Measurements from ENCODE around the gene P3H4. TPM values are rescaled to one million over a fixed set of nuclear protein-coding genes. Genes with fewer than 3 reads are reported as not detected.
A peak's percentile ranks its signal among the peaks of the same experiment; 100 is the strongest.
"Not testable (repeated sequence)": the region's sequence is repeated elsewhere in the genome, so short reads cannot be mapped to it uniquely, and the experiment has no call there.

Gene P3H4
- total and polyA plus RNA-seq, 11 donors, result 2.2 to 10.1 (median 5.3) TPM

DNA sequence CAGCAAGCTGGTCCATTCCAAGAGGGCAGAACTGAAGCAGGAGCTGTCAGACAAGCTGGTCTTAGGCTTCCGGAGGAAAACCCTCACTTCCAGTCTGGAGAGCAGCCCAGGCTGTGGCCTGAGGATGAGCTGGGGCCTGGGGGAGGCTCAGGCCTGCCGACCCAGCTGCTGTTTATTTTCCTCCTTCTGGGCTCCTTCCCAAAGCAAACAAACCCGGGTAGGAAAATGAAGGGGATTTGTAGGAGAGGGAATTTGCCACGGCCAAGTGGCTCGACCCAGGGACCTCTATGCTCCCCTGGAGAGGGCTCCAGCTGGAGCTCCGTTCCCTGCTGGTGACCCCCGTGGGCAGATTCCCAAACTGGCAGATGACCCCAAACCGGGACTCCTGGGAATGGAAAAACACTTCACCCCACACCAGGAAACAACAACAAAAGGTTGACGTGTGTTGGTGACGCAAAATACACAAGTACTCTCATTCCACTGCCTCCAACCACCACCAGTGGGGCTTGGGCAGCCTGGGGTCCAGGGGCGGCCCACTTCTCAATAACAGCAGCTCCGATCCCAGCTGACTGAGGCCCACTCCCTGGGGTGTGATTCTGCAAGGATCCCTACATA is 34.1 kb downstream of the P3H4 start:
- H3K27me3 ChIP-seq, result no peaks in the 10 kb centered on the region
- intact Hi-C loops (cut with DNase I), result loop anchor here in 3 of 10 donors (2.0 to 10.0 kb wide), 3 partner anchors 23 to 85 kb away; no protein-coding TSS in a partner anchor
- H3K4me1 ChIP-seq, result peaks cover 44 to 100% (median 96%) of the 10 kb centered on the region in 12 donors
- 3 to 15% (median 9%) methylated on average over 11 to 12 of the region's 12 CpGs for WGBS, 4 donors
- H3K36me3 ChIP-seq, result peaks cover 0 to 13% (median 2%) of the 10 kb centered on the region in 9 donors
- H3K27ac ChIP-seq, result peak overlapping the region; percentile 83 to 97 (median 95)
- peak in 1 of 2 donors; percentile 59 for TF ChIP-seq POLR2A (IDR thresholded peaks at IDR 0.05)
- TF ChIP-seq, protein P1, sequence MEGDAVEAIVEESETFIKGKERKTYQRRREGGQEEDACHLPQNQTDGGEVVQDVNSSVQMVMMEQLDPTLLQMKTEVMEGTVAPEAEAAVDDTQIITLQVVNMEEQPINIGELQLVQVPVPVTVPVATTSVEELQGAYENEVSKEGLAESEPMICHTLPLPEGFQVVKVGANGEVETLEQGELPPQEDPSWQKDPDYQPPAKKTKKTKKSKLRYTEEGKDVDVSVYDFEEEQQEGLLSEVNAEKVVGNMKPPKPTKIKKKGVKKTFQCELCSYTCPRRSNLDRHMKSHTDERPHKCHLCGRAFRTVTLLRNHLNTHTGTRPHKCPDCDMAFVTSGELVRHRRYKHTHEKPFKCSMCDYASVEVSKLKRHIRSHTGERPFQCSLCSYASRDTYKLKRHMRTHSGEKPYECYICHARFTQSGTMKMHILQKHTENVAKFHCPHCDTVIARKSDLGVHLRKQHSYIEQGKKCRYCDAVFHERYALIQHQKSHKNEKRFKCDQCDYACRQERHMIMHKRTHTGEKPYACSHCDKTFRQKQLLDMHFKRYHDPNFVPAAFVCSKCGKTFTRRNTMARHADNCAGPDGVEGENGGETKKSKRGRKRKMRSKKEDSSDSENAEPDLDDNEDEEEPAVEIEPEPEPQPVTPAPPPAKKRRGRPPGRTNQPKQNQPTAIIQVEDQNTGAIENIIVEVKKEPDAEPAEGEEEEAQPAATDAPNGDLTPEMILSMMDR (IDR thresholded peaks at IDR 0.05), result peak in 3 of 12 donors; percentile 8 to 13 (median 10)
- ATAC-seq (peak; percentile 27 to 64 (median 50)), DNase-seq (peak; percentile 88 to 91 (median 89))
- H3K9me3 ChIP-seq, result no peaks in the 10 kb centered on the region
- peak overlapping the region in 3 of 12 donors; percentile 5 to 22 (median 12) for H3K4me3 ChIP-seq

DNA sequence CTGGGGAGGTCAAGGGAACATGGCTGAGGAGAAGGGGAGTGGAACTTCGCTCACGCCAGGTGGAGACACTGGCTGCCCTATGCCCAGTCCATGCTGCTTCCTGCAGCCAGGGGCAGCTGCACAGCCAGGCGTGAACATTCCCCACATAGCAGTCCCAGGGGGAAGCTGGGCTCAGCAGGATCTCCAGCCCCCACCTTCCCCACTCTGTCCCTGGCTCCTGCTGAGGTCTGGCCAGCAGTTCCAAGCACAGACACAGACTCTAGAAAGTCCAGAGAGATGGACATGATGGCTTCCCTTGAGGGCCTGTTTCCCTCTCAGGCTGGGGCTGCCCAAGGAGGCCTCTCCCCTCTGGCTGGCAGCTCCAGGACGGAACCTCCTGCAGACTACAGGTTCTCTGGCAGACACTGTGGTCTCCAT is 34.6 kb downstream of the P3H4 start:
- peak overlapping the region; percentile 83 to 97 (median 95) for H3K27ac ChIP-seq
- peak overlapping the region in 2 of 12 donors; percentile 12 to 22 for H3K4me3 ChIP-seq
- no peaks in the 10 kb centered on the region for H3K9me3 ChIP-seq
- peaks cover 40 to 100% (median 96%) of the 10 kb centered on the region in 12 donors for H3K4me1 ChIP-seq
- H3K36me3 ChIP-seq, result peaks cover 0 to 18% (median 4%) of the 10 kb centered on the region in 9 donors
- ATAC-seq (peak; percentile 57 to 74 (median 68)), DNase-seq (peak; percentile 80 to 90 (median 81))
- peak in 1 of 2 donors; percentile 29 for TF ChIP-seq POLR2A (IDR thresholded peaks at IDR 0.05)
- TF ChIP-seq, protein P1 (IDR thresholded peaks at IDR 0.05), result peak in 11 of 12 donors; percentile 21 to 73 (median 52)
- intact Hi-C loops (cut with DNase I), result loop anchor here in 3 of 10 donors (2.0 to 10.0 kb wide), 3 partner anchors 24 to 85 kb away; no protein-coding TSS in a partner anchor
- WGBS, 4 donors, result 0 to 12% (median 8%) methylated on average over 4 of the region's 4 CpGs
- H3K27me3 ChIP-seq, result no peaks in the 10 kb centered on the region

DNA sequence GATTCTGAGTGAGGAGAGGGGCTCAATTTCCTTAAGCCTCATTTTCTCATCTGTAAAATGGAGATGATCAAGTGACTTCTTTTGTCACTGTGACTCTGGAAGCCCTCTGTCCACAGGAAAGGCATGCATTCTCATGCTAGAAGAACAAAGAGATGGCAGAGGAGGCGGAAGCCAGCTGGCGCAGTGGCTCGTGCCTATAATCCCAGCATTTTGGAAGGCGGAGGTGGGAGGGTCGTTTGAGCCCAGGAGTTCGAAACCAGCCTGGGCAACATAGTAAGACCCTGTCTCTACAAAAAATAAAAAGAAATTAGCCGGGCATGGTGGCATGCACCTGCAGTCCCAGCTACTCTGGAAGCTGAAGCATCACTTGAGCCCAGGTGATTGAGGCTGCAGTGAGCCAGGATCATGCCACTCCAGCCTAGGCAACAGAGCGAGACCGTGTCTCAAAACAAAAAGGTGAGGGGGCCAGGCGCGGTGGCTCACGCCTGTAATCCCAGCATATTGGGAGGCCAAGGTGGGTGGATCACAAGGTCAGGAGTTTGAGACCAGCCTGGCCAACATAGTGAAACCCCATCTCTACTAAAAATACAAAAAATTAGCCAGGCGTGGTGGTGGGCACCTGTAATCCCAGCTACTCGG is 35.4 kb downstream of the P3H4 start:
- not testable (repeated sequence) for ATAC-seq, H3K4me3 ChIP-seq, H3K9me3 ChIP-seq, H3K27me3 ChIP-seq, DNase-seq
- Histone ChIP-seq H3K27ac (peak overlapping the region; percentile 83 to 97 (median 95)), H3K36me3 (peaks cover 0 to 25% (median 9%) of the 10 kb centered on the region in 9 donors), H3K4me1 (peaks cover 38 to 96% (median 91%) of the 10 kb centered on the region in 12 donors)
- intact Hi-C loops (cut with DNase I), result loop anchor here in 3 of 10 donors (2.0 to 10.0 kb wide), 3 partner anchors 24 to 84 kb away; no protein-coding TSS in a partner anchor
- WGBS, 4 donors, result 68 to 74% (median 70%) methylated on average over 14 of the region's 14 CpGs

DNA sequence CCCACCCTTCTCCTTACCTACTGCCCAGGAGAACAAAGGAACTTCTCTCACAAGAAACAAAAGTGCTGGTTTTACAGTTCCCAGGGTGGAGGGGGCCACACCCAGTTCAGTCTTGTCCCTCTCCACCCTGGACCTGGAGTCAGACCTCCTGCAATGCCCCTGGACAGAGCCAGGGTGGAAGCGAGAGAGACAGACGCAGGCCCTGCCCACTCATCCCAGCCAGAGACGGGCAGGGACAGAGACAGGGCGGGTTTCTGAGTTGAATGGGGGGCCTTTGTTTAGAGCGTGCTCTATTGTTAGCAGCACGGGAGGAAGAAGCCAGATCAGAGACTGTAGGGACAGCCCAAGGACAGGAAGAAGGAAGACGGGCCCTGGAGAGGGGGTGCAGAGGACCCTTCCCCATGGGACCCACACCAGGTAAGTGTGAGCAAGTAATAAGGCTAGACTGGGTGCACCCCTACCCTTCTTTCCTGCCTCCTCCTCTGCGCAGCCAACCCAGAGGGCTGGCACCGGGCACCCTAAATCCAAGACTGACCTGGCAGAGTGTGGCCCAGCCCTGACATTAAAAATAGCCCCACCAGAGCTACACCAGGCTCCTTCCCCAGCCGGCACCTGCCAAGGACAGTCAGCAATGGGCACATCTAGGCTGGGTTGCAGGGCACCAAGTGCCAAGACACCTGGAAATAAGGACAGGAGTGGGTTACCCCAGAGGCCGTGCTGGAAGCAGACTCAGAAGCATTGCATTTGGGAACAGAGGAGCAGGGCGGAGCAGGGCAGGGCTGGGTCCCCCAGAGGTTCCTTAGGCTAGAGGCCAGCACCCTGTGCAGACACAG is 36.1 kb downstream of the P3H4 start:
- peak overlapping the region; percentile 83 to 97 (median 95) for H3K27ac ChIP-seq
- 29 to 35% (median 32%) methylated on average over 9 to 12 of the region's 12 CpGs for WGBS, 4 donors
- H3K9me3 ChIP-seq, result no peaks in the 10 kb centered on the region
- peaks cover 38 to 91% (median 84%) of the 10 kb centered on the region in 12 donors for H3K4me1 ChIP-seq
- intact Hi-C loops (cut with DNase I), result loop anchor here in 4 of 10 donors (2.0 to 10.0 kb wide), 3 partner anchors 25 to 83 kb away; no protein-coding TSS in a partner anchor
- ATAC-seq (peak; percentile 6 to 48 (median 32)), DNase-seq (peak in 4 of 5 donors; percentile 62 to 78 (median 64))
- H3K36me3 ChIP-seq, result peaks cover 0 to 33% (median 17%) of the 10 kb centered on the region in 9 donors
- TF ChIP-seq, protein P1 (IDR thresholded peaks at IDR 0.05), result no peak
- no peak for TF ChIP-seq POLR2A (IDR thresholded peaks at IDR 0.05)
- no peaks in the 10 kb centered on the region for H3K27me3 ChIP-seq
- peak overlapping the region in 4 of 12 donors; percentile 9 to 19 (median 14) for H3K4me3 ChIP-seq
